Measurements from ENCODE around the gene RAD51B. TPM values are rescaled to one million over a fixed set of nuclear protein-coding genes. Genes with fewer than 3 reads are reported as not detected.

RAD51B gene
- total RNA-seq, 6 donors from 2014 or later: 10.6 to 63.9 (median 18.4) TPM

DNA sequence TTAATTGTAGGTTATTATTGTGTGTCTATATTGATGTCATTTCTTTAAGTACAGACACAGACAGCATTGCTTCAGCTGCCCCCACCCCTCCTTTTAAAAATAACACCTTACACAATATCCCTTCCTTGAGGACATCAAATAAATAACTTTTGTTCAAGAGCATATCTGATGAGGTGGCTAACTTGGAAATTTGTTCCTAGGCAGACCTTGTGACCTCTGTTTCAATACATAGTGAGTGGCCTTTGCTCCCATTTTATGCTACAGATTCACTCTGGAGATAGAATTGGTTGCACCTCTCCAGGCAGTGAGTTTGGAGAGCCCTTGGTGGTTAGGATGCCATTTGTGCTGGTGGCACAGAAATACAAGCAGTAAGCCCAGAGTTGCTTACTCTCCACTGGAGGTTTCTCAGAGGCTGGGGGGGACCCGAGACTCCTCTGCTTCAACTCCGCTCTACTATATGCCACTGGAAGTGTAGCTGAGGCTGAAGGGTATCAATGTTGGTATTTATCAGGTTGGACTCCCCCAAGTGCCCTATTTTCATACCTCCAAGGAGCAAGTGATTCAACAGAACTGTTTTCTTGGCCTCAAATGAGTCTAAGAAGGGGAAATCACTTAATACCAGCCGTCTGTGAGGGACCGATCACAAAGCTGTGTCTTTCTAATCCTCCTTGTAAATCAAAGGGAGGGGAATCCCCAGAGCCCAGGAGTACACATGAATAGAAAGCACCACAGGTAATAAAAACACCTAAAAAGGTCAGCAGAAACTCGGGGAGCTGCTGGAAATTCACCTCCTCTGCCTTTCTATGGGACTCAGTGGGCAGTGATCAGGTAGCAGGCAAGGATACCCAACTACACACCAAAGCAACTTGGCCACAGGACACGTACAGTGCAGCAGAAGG, 463.1 kb downstream of the RAD51B start:
- H3K4me3 ChIP-seq: no peak overlapping the region
- H3K27me3 ChIP-seq: no peaks in the 10 kb centered on the region
- ATAC-seq (ENCODE audit: low FRiP score in 2 of 2) (no peak), DNase-seq (no peak)
- peaks cover 20 to 38% (median 33%) of the 10 kb centered on the region in 4 donors for H3K4me1 ChIP-seq
- no peaks in the 10 kb centered on the region for H3K9me3 ChIP-seq
- peak overlapping the region; percentile 34 to 64 (median 59) for H3K27ac ChIP-seq
- TF ChIP-seq EP300 (IDR thresholded peaks at IDR 0.05) (no peak), POLR2AphosphoS5 (IDR thresholded peaks at IDR 0.05) (no peak), POLR2A (IDR thresholded peaks at IDR 0.05) (no peak)
- TF ChIP-seq, protein P1, sequence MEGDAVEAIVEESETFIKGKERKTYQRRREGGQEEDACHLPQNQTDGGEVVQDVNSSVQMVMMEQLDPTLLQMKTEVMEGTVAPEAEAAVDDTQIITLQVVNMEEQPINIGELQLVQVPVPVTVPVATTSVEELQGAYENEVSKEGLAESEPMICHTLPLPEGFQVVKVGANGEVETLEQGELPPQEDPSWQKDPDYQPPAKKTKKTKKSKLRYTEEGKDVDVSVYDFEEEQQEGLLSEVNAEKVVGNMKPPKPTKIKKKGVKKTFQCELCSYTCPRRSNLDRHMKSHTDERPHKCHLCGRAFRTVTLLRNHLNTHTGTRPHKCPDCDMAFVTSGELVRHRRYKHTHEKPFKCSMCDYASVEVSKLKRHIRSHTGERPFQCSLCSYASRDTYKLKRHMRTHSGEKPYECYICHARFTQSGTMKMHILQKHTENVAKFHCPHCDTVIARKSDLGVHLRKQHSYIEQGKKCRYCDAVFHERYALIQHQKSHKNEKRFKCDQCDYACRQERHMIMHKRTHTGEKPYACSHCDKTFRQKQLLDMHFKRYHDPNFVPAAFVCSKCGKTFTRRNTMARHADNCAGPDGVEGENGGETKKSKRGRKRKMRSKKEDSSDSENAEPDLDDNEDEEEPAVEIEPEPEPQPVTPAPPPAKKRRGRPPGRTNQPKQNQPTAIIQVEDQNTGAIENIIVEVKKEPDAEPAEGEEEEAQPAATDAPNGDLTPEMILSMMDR (IDR thresholded peaks at IDR 0.05): no peak
- 73 to 74% methylated on average over 6 of the region's 6 CpGs for WGBS, 2 donors
- H3K36me3 ChIP-seq: no peaks in the 10 kb centered on the region

DNA sequence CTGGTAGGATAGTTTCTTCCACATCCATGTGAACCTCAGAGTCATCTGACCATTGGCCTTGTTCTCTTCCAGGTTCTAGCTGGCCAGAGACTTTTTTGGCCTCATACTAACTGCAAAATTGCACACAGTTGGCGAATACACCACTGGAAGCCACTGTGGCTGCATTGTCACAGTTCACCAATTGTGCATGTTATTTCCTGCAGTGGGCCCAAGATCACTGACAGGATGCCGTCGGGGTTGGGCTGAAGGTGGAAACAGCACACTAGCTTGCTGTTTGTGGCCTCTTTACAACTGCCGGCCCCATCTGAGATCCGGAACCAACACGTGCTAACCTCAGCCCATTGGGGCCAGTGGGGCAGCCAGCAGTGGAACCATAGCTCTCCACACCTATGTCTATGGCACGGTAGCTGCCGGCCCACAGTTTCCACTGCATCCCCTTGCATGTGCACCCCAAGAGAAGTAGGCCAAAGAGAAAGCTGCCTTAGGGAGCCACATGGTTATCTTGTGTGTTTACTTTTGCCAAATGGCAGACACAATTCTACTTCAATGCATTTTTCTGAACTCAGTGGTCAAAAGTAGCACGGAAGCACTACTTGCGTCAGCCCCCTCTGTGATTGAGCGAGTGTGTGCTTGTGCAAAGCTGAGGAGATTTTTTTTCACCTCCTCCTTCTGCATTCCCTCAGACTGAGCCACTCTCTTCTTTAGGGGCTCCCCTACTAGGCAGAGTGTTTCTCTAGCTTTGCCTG, 464.0 kb downstream of the RAD51B start:
- ATAC-seq (ENCODE audit: low FRiP score in 2 of 2) (peak; percentile 35 to 60), DNase-seq (peak; percentile 13 to 31)
- Histone ChIP-seq H3K4me3 (no peak overlapping the region), H3K4me1 (peaks cover 20 to 37% (median 30%) of the 10 kb centered on the region in 4 donors), H3K27ac (peak overlapping the region; percentile 34 to 64 (median 59)), H3K27me3 (no peaks in the 10 kb centered on the region), H3K9me3 (no peaks in the 10 kb centered on the region), H3K36me3 (no peaks in the 10 kb centered on the region)
- 52 to 69% methylated on average over 4 to 11 of the region's 11 CpGs for WGBS, 2 donors
- TF ChIP-seq EP300 (IDR thresholded peaks at IDR 0.05) (no peak), POLR2AphosphoS5 (IDR thresholded peaks at IDR 0.05) (peak in 1 of 2 donors; percentile 4)

DNA sequence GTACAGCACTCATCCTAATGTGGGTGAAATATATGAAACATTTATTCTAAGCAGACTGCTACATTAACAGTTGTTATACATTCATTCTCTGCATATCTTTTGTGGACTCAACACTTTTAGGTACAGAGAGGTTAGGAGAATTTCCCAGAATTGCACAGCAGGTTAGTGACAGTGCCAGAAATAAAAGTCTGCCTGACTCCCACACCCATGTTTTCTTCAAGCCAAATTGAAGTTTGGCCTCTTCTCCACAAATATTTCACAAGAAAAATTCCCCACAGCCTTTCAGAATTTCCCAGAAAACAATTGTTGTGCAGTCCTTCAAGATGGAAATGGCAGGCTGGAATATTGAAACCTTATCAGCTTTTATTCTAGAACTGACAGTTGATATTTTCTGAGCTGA, 464.8 kb downstream of the RAD51B start:
- Histone ChIP-seq H3K36me3 (no peaks in the 10 kb centered on the region), H3K27ac (peak overlapping the region; percentile 34 to 68 (median 62)), H3K27me3 (no peaks in the 10 kb centered on the region), H3K4me1 (peaks cover 20 to 37% (median 26%) of the 10 kb centered on the region in 4 donors), H3K9me3 (no peaks in the 10 kb centered on the region), H3K4me3 (no peak overlapping the region)
- ATAC-seq (ENCODE audit: low FRiP score in 2 of 2) (peak in 1 of 2 donors; percentile 42), DNase-seq (no peak)
- TF ChIP-seq POLR2AphosphoS5 (IDR thresholded peaks at IDR 0.05): no peak
- no peak for TF ChIP-seq EP300 (IDR thresholded peaks at IDR 0.05)
- no peak for TF ChIP-seq POLR2A (IDR thresholded peaks at IDR 0.05)
- TF ChIP-seq, protein P1 (IDR thresholded peaks at IDR 0.05): no peak

DNA sequence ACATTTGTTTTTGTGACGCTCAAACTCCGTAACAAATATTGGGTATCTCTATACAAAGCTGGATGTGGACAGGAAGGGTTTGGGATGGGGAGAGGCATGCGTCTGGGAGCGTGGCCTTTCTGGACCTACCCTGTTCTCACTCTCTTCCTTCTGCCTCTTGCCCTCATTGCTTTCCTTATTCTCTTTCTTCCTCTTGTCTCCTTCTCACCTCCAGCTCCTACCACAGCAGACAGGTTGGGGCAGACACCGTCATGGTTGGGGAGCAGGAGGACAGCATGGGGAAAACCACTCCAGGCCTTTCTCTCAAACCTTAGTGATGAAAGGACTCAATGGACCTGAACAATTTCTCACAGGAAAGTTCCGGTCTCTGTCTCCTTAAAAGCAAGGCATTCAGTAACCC, 465.3 kb downstream of the RAD51B start:
- Histone ChIP-seq H3K9me3 (no peaks in the 10 kb centered on the region), H3K36me3 (no peaks in the 10 kb centered on the region), H3K27me3 (no peaks in the 10 kb centered on the region), H3K4me3 (no peak overlapping the region), H3K27ac (peak overlapping the region; percentile 16 to 68 (median 62)), H3K4me1 (peaks cover 20 to 37% (median 26%) of the 10 kb centered on the region in 4 donors)
- TF ChIP-seq POLR2AphosphoS5 (IDR thresholded peaks at IDR 0.05) (no peak), EP300 (IDR thresholded peaks at IDR 0.05) (no peak), POLR2A (IDR thresholded peaks at IDR 0.05) (no peak)
- TF ChIP-seq, protein P1 (IDR thresholded peaks at IDR 0.05): no peak
- no peak for ATAC-seq (ENCODE audit: low FRiP score in 2 of 2)
- DNase-seq: no peak
- 88 to 93% methylated on average over 6 of the region's 6 CpGs for WGBS, 2 donors

Measured in upper lobe of left lung (tissue), 6 donors.